Smooth muscle cell (in vitro differentiated cells): Measurements from ENCODE around the gene LONP2. TPM values are rescaled to one million over a fixed set of nuclear protein-coding genes. Genes with fewer than 3 reads are reported as not detected.
A peak's percentile ranks its signal among the peaks of the same experiment; 100 is the strongest.

ENCODE experiments used
- DNase-seq: peaks from one replicate; lab custom pipeline; 2025; ENCODE audit not compliant: unreplicated experiment; lab: John Stamatoyannopoulos, UW
- H2AFZ ChIP-seq: fragments of 200-600 bp; sonication (generic); 2 replicates; pipeline ENCODE4 v1.6.0; 2016; ENCODE audit warnings: antibody characterized with exemption, low read depth, mild to moderate bottlenecking
- H3F3A ChIP-seq: fragments of 200-600 bp; sonication (generic); 2 replicates; pipeline ENCODE4 v1.6.0; 2017; ENCODE audit warnings: antibody characterized with exemption, low read depth
- H3K27ac ChIP-seq: fragments of 200-600 bp; sonication (generic); 2 replicates; pipeline ENCODE4 v1.5.1; 2016; ENCODE audit warnings: low read depth, mild to moderate bottlenecking
- H3K27me3 ChIP-seq: fragments of 200-600 bp; sonication (generic); 2 replicates; pipeline ENCODE4 v1.6.1; 2016; ENCODE audit warnings: low read depth, mild to moderate bottlenecking
- H3K36me3 ChIP-seq: fragments of 200-600 bp; sonication (generic); 2 replicates; pipeline ENCODE4 v1.5.1; 2016; ENCODE audit warnings: low read depth
- H3K4me1 ChIP-seq: fragments of 200-600 bp; sonication (generic); 2 replicates; pipeline ENCODE4 v1.5.1; 2016; ENCODE audit warnings: low read depth
- H3K4me2 ChIP-seq: fragments of 200-600 bp; sonication (generic); 2 replicates; pipeline ENCODE4 v1.6.0; 2016; ENCODE audit warnings: mild to moderate bottlenecking
- H3K4me3 ChIP-seq: fragments of 200-600 bp; sonication (generic); 2 replicates; pipeline ENCODE4 v1.5.1; 2016; ENCODE audit warnings: mild to moderate bottlenecking
- H3K79me2 ChIP-seq: fragments of 200-600 bp; sonication (generic); 2 replicates; pipeline ENCODE4 v1.6.0; 2016; ENCODE audit warnings: low read depth, mild to moderate bottlenecking
- H3K9ac ChIP-seq: fragments of 200-600 bp; sonication (generic); 2 replicates; pipeline ENCODE4 v1.6.0; 2016; ENCODE audit warnings: low read depth
- H3K9me3 ChIP-seq: fragments of 200-600 bp; sonication (generic); replicated peaks from 2 replicates; pipeline ENCODE4 v1.5.1; 2016; ENCODE audit warnings: low read depth
- H4K20me1 ChIP-seq: fragments of 200-600 bp; sonication (generic); 2 replicates; pipeline ENCODE4 v1.6.0; 2016; ENCODE audit warnings: low read depth
- CTCF ChIP-seq: fragments of 200-600 bp; sonication (generic); IDR thresholded peaks from 2 replicates; pipeline ENCODE4 v1.5.1; 2017; ENCODE audit warnings: borderline replicate concordance, mild to moderate bottlenecking, antibody characterized with exemption; ENCODE audit not compliant: insufficient read depth, poor library complexity, severe bottlenecking
- WGBS: methylation state at CpG from one replicate; pipeline ENCODE4 v1.1.7; 2016; ENCODE audit warnings: low lambda C conversion rate; 5-methylcytosine and 5-hydroxymethylcytosine counted together
- polyA plus RNA-seq: library from polyadenylated mRNA; unstranded; fragments of >200 nt; fragmentation: Nextera tagmentation; extraction: Ambion mirVana; gene quantifications from 2 replicates; pipeline ENCODE4 v1.2.1, GENCODE V29; 2016
- total RNA-seq: library from RNA; depleted of rRNA; stranded (reverse); fragments of >200 nt; gene quantifications from 2 replicates; pipeline ENCODE4 v1.2.3, GENCODE V29; 2014

The LONP2 gene
- total and polyA plus RNA-seq, 2 experiments from 2014 or later: 30.4 to 37.4 TPM

DNA sequence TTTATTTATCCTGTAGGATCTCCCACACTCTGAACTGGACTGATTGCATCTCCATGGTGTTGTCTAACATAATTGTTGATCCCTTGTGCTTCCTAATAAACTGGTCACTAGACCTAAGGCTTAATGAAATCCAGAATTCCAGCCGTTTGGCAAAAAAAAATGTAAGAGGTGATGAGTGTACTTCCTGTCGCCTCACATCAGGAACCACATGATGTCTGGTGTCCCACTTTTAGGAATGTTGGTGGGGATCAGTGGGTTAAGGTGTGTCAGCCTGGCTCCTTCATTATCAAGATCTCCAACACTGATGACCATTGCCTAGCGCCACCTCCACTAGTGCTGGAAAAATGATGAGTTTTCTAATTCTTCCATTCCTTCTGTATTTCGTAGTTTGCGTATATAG lies 18.6 kb upstream of the LONP2 start:
- H3K27me3 ChIP-seq: no peaks in the 10 kb centered on the region
- no peak for TF ChIP-seq CTCF

DNA sequence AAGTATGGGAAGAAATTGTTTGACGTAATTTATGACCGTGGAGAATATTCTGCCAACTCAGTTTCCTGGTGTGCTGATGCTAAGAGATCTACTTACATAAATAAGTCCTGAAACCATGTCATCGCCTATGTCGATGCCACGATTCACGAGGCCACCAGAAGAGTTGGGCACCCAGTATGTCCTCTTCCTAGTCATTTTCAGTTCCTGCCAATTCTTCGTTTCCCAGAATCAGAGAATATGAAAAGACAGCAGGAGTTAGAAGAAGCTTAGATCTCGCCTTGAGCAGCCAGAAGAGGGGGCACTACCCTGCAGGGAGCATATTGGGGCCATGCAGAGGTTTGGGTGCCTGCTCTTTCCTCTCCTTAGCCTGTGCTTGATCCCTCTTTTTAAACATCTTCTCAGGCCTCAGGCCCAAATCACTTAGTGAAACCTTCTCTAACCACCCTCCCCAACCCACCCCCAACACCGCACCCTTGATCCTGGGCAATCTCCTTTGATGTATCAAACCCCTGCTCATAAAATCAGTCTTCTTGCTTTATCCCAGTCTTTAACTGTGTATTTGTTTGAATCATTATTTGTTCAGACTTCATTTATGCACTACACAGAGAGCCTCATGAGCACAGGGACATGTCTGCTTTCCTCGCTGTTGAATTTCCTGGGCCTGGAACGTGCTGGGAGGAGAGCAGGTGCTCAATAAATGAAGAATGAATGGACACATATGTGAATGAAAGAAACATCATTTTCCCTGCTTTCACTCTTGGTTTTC lies 12.2 kb upstream of the LONP2 start:
- H3K9ac ChIP-seq: no peak overlapping the region
- H3K9me3 ChIP-seq: no peaks in the 10 kb centered on the region
- DNase-seq: no peak
- no peaks in the 10 kb centered on the region for H3K27me3 ChIP-seq
- no peaks in the 10 kb centered on the region for H3K79me2 ChIP-seq
- WGBS: 76% methylated on average over 11 of the region's 11 CpGs
- H2AFZ ChIP-seq: no peak overlapping the region
- H3K4me3 ChIP-seq: no peak overlapping the region
- H4K20me1 ChIP-seq: no peaks in the 10 kb centered on the region
- H3K4me1 ChIP-seq: no peaks in the 10 kb centered on the region
- no peak overlapping the region for H3K4me2 ChIP-seq
- H3F3A ChIP-seq: no peaks in the 10 kb centered on the region
- no peak overlapping the region for H3K27ac ChIP-seq
- no peaks in the 10 kb centered on the region for H3K36me3 ChIP-seq
- TF ChIP-seq CTCF: peak; percentile 47

More for the DNA sequence above, 18.6 kb upstream of the LONP2 start:
- no peak for DNase-seq
- Histone ChIP-seq H3K4me1 (no peaks in the 10 kb centered on the region), H3K4me2 (no peak overlapping the region), H3K79me2 (no peaks in the 10 kb centered on the region), H3K9ac (no peak overlapping the region), H3K36me3 (no peaks in the 10 kb centered on the region), H4K20me1 (no peaks in the 10 kb centered on the region), H3K27ac (no peak overlapping the region), H2AFZ (no peak overlapping the region), H3K4me3 (no peak overlapping the region), H3F3A (no peaks in the 10 kb centered on the region), H3K9me3 (no peaks in the 10 kb centered on the region)
- 80% methylated on average over 5 of the region's 5 CpGs for WGBS

- no peak for TF ChIP-seq CTCF
- 92% methylated on average over 2 of the region's 2 CpGs for WGBS
- H3K9me3 ChIP-seq: no peaks in the 10 kb centered on the region
- H3F3A ChIP-seq: no peaks in the 10 kb centered on the region
- H2AFZ ChIP-seq: no peak overlapping the region
- H3K4me1 ChIP-seq: no peaks in the 10 kb centered on the region
- no peaks in the 10 kb centered on the region for H4K20me1 ChIP-seq
- no peak overlapping the region for H3K27ac ChIP-seq
- DNase-seq: no peak
- no peak overlapping the region for H3K4me3 ChIP-seq
- H3K4me2 ChIP-seq: no peak overlapping the region
- no peaks in the 10 kb centered on the region for H3K36me3 ChIP-seq
- H3K9ac ChIP-seq: no peak overlapping the region
- H3K79me2 ChIP-seq: no peaks in the 10 kb centered on the region
- no peaks in the 10 kb centered on the region for H3K27me3 ChIP-seq
Observed at GRCh38 chr16:48232493-48233040, 11.5 kb upstream of the LONP2 start.

DNA sequence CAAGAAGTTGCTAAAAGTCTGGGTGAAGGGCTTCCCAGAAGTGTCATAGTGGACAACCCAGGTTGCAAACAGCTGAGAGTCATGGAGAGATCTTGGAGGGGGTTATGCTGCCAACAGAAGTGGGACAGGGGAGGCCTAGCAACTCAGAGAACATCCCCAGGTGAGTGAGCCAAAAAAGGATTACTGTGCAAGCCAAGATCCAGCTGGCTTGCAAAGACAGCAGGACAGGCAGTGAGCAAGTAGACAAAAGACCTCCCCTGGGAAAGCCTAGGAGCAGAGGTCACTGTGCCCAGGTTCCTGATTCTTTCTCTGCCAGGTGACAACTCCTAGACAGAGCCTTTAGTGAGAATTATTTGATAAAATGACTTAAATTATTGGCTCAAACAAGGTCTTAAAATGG lies 9.5 kb upstream of the LONP2 start:
- no peak overlapping the region for H2AFZ ChIP-seq
- no peak overlapping the region for H3K9ac ChIP-seq
- H4K20me1 ChIP-seq: no peaks in the 10 kb centered on the region
- no peak overlapping the region for H3K4me2 ChIP-seq
- H3F3A ChIP-seq: no peaks in the 10 kb centered on the region
- no peaks in the 10 kb centered on the region for H3K27me3 ChIP-seq
- H3K79me2 ChIP-seq: no peaks in the 10 kb centered on the region
- TF ChIP-seq CTCF: no peak
- H3K36me3 ChIP-seq: no peaks in the 10 kb centered on the region
- DNase-seq: no peak
- H3K4me1 ChIP-seq: no peaks in the 10 kb centered on the region
- H3K27ac ChIP-seq: no peak overlapping the region
- H3K9me3 ChIP-seq: no peaks in the 10 kb centered on the region
- H3K4me3 ChIP-seq: no peak overlapping the region
